ENCODE results near the gene OGFOD2. TPM values are rescaled to one million over a fixed set of nuclear protein-coding genes. Genes with fewer than 3 reads are reported as not detected.

OGFOD2 gene
- total and polyA plus RNA-seq, 3 donors from 2014 or later = 35.0 to 56.5 (median 47.2) TPM

- peak; percentile 63 for DNase-seq
- 0% methylated on average over 73 of the region's 96 CpGs; no CpG with 5 or more reads in 1 of the 2 donors for WGBS, 2 donors
Observed at GRCh38 chr12:122980183-122981035, 5.4 kb downstream of the OGFOD2 start, which contains the start of gene ARL6IP4. Gene ARL6IP4, plus strand, starts transcription at chr12:122980681. Its CDS starts 459 bp downstream, at chr12:122981140.

GRCh38 chr12:122981036-122981471 lies 6.0 kb downstream of the OGFOD2 start:
- H3K36me3 ChIP-seq (ENCODE audit: low read depth, missing control alignments) = no peaks in the 10 kb centered on the region
- peaks cover 63% of the 10 kb centered on the region for H3K4me1 ChIP-seq

More at GRCh38 chr12:122980183-122981035, 5.4 kb downstream of the OGFOD2 start, which contains the start of gene ARL6IP4:
- Histone ChIP-seq H3K4me1 (peaks cover 62% of the 10 kb centered on the region), H3K4me3 (peak within 1 kb of the TSS; percentile 94 to 97), H3K27ac (peak within 1 kb of the TSS; percentile 89 to 92), H3K36me3 (ENCODE audit: low read depth, missing control alignments) (no peaks in the 10 kb centered on the region), H3K27me3 (no peaks in the 10 kb centered on the region), H3K9me3 (no peaks in the 10 kb centered on the region)
- TF ChIP-seq POLR2A (IDR thresholded peaks at IDR 0.05) (peak; percentile 10), CTCF (IDR thresholded peaks at IDR 0.05) (no peak)
- intact Hi-C loops (cut with DNase I; ENCODE audit: low total_unique reads) = loop anchor here (5.0 to 10.0 kb wide), 2 partner anchors 164 to 252 kb away; partner anchors contain the start of genes MPHOSPH9 and MTRFR

GRCh38 chr12:122981587-122982476 lies 6.8 kb downstream of the OGFOD2 start:
- no peaks in the 10 kb centered on the region for H3K9me3 ChIP-seq
- no peak for DNase-seq
- peaks cover 55% of the 10 kb centered on the region for H3K4me1 ChIP-seq
- peak overlapping the region; percentile 89 to 92 for H3K27ac ChIP-seq
- H3K27me3 ChIP-seq = no peaks in the 10 kb centered on the region
- WGBS, 2 donors = 51 to 62% methylated on average over 22 to 25 of the region's 25 CpGs
- intact Hi-C loops (cut with DNase I; ENCODE audit: low total_unique reads) = loop anchor here (5.0 to 10.0 kb wide), 2 partner anchors 163 to 250 kb away; partner anchors contain the start of genes MPHOSPH9 and MTRFR
- no peak for TF ChIP-seq POLR2A (IDR thresholded peaks at IDR 0.05)
- no peak for TF ChIP-seq CTCF (IDR thresholded peaks at IDR 0.05)
- H3K36me3 ChIP-seq (ENCODE audit: low read depth, missing control alignments) = no peaks in the 10 kb centered on the region
- H3K4me3 ChIP-seq = peak overlapping the region; percentile 94 to 97

More at GRCh38 chr12:122981036-122981471, 6.0 kb downstream of the OGFOD2 start:
- Histone ChIP-seq H3K27me3 (no peaks in the 10 kb centered on the region), H3K9me3 (no peaks in the 10 kb centered on the region), H3K4me3 (peak overlapping the region; percentile 94 to 97), H3K27ac (peak overlapping the region; percentile 89 to 92)
- intact Hi-C loops (cut with DNase I; ENCODE audit: low total_unique reads) = loop anchor here (5.0 to 10.0 kb wide), 2 partner anchors 164 to 251 kb away; partner anchors contain the start of genes MPHOSPH9 and MTRFR
- no peak for TF ChIP-seq CTCF (IDR thresholded peaks at IDR 0.05)
- WGBS, 2 donors = 0 to 1% methylated on average over 10 to 40 of the region's 40 CpGs
- DNase-seq = peak; percentile 31

GRCh38 chr12:122982477-122982815 lies 7.4 kb downstream of the OGFOD2 start:
- peaks cover 55% of the 10 kb centered on the region for H3K4me1 ChIP-seq
- intact Hi-C loops (cut with DNase I; ENCODE audit: low total_unique reads) = loop anchor here (5.0 to 10.0 kb wide), 2 partner anchors 162 to 250 kb away; partner anchors contain the start of genes MPHOSPH9 and MTRFR
- no peak for DNase-seq
- WGBS, 2 donors = 72 to 94% methylated on average over 3 to 11 of the region's 11 CpGs
- no peaks in the 10 kb centered on the region for H3K27me3 ChIP-seq
- no peaks in the 10 kb centered on the region for H3K9me3 ChIP-seq
- no peaks in the 10 kb centered on the region for H3K36me3 ChIP-seq (ENCODE audit: low read depth, missing control alignments)
- peak overlapping the region; percentile 39 to 70 for H3K27ac ChIP-seq
- H3K4me3 ChIP-seq = no peak overlapping the region
- TF ChIP-seq CTCF (IDR thresholded peaks at IDR 0.05) (no peak), POLR2A (IDR thresholded peaks at IDR 0.05) (no peak)
